GM12878 (cell line): ENCODE measurements around the gene DOCK7. TPM values are rescaled to one million over a fixed set of nuclear protein-coding genes. Genes with fewer than 3 reads are reported as not detected.

ENCODE experiments used
- ATAC-seq: fragments of 200-7000 bp; cut with Tn5 transposase; 3 replicates; pipeline ENCODE4 v1.9.1; 2020; ENCODE audit warnings: mild to moderate bottlenecking, moderate library complexity
- BruUV-seq: library from RNA; stranded (reverse); fragments of 400-500 nt; replicated peaks from 2 replicates; lab custom pipeline; 2021; lab: Mats Ljungman, UMichigan
- CTCF ChIA-PET: fragments of 300-600 bp; sonication (Branson Sonifier 250); formaldehyde crosslinking; extraction: SDS; loops from one replicate; lab custom pipeline; 2021; ENCODE audit warnings: inconsistent platforms; lab: Yijun Ruan, JAX
- POLR2A ChIA-PET: fragments of 350-600 bp; formaldehyde crosslinking; extraction: SDS; loops from one replicate; lab custom pipeline; 2021; ENCODE audit warnings: inconsistent platforms; lab: Charles Lee
- RAD21 ChIA-PET: fragments of 300-600 bp; sonication (Branson Sonifier 250); formaldehyde crosslinking; loops from one replicate; lab custom pipeline; 2023; ENCODE audit warnings: antibody characterized with exemption; ENCODE audit not compliant: unreplicated experiment; lab: Charles Lee
- SMC1A ChIA-PET: fragments of 300-600 bp; sonication (Branson Sonifier 250); formaldehyde crosslinking; loops from one replicate; lab custom pipeline; 2023; ENCODE audit not compliant: unreplicated experiment, uncharacterized antibody; lab: Charles Lee
- DNase-seq: peaks from one replicate; pipeline ENCODE4 v3.0.0-alpha.2; 2011; ENCODE audit warnings: low read depth, low spot score
- FAIRE-seq: peaks from 3 replicates; lab custom pipeline; 2011; peaks lifted over from hg19 to GRCh38; lab: Jason Lieb, UNC
- H2AFZ ChIP-seq: 2 replicates; pipeline ENCODE4 v1.6.0; 2011; ENCODE audit warnings: low read depth, low read length, control low read depth; ENCODE audit not compliant: control insufficient read depth
- H3K27ac ChIP-seq: 2 replicates; pipeline ENCODE4 v1.5.1; 2011; ENCODE audit warnings: control low read depth; ENCODE audit not compliant: control insufficient read depth, insufficient read depth
- H3K27me3 ChIP-seq, 2 experiments: replicated peaks in 1 of 2; 2 replicates each; pipeline versions ENCODE4 v1.6.0 to v1.6.1; 2011; ENCODE audit warnings: low read length in 1 of 2; ENCODE audit not compliant: control insufficient read depth in 2 of 2, insufficient read depth in 2 of 2
- H3K36me3 ChIP-seq, 2 experiments: 2 replicates each; pipeline ENCODE4 v1.5.1; 2011; ENCODE audit warnings: low read length in 1 of 2; ENCODE audit not compliant: control insufficient read depth in 2 of 2, insufficient read depth in 2 of 2
- H3K4me1 ChIP-seq: 2 replicates; pipeline ENCODE4 v1.6.1; 2011; ENCODE audit warnings: mild to moderate bottlenecking, low read length, moderate library complexity, mixed read lengths; ENCODE audit not compliant: control insufficient read depth, insufficient read depth
- H3K4me2 ChIP-seq: 2 replicates; pipeline ENCODE4 v1.6.0; 2011; ENCODE audit warnings: control low read depth; ENCODE audit not compliant: control insufficient read depth, insufficient read depth
- H3K4me3 ChIP-seq: fragments of 200-600 bp; sonication (generic); 2 replicates; pipeline ENCODE4 v1.5.1; 2016
- H3K79me2 ChIP-seq: 2 replicates; pipeline ENCODE4 v1.6.0; 2011; ENCODE audit warnings: low read length; ENCODE audit not compliant: control insufficient read depth, insufficient read depth
- H3K9ac ChIP-seq: 2 replicates; pipeline ENCODE4 v1.8.0; 2011; ENCODE audit warnings: low read length, control low read depth, mixed read lengths; ENCODE audit not compliant: control insufficient read depth, insufficient read depth
- H3K9me3 ChIP-seq: replicated peaks from 3 replicates; pipeline ENCODE4 v1.5.1; 2011; ENCODE audit warnings: mild to moderate bottlenecking, low read length; ENCODE audit not compliant: control insufficient read depth, insufficient read depth
- H4K20me1 ChIP-seq: 2 replicates; pipeline ENCODE4 v1.6.0; 2011; ENCODE audit not compliant: control insufficient read depth, insufficient read depth
- EGR1 ChIP-seq, 2 experiments: IDR thresholded peaks; 1 replicate in 1 of 2; 2 replicates in 1 of 2; pipeline ENCODE4 v1.6.1; 2011 to 2012; ENCODE audit warnings: low read depth in 2 of 2, low read length in 2 of 2, borderline replicate concordance in 1 of 2, mild to moderate bottlenecking in 1 of 2, moderate library complexity in 1 of 2
- FOXK2 ChIP-seq: fragments of 450-650 bp; IDR thresholded peaks from 2 replicates; pipeline ENCODE4 v1.6.1; 2017; ENCODE audit warnings: mild to moderate bottlenecking, moderate library complexity
- IKZF2 ChIP-seq, 2 experiments: fragments of 450-650 bp; IDR thresholded peaks; 2 replicates each; pipeline ENCODE4 v1.6.1; 2017; ENCODE audit warnings: mild to moderate bottlenecking in 2 of 2, moderate library complexity in 2 of 2
- MEF2B ChIP-seq: fragments of 450-650 bp; IDR thresholded peaks from 2 replicates; pipeline ENCODE4 v1.6.1; 2018; ENCODE audit warnings: mild to moderate bottlenecking, moderate library complexity; ENCODE audit not compliant: partially characterized antibody, poor library complexity, severe bottlenecking
- MLLT1 ChIP-seq: fragments of 450-650 bp; IDR thresholded peaks from 2 replicates; pipeline ENCODE4 v1.6.1; 2016; ENCODE audit warnings: mild to moderate bottlenecking
- NBN ChIP-seq: fragments of 450-650 bp; IDR thresholded peaks from 2 replicates; pipeline ENCODE4 v1.6.1; 2016
- PAX5 ChIP-seq: IDR thresholded peaks from 2 replicates; pipeline ENCODE4 v1.6.1; 2011; ENCODE audit warnings: low read depth, low read length, borderline replicate concordance
- PKNOX1 ChIP-seq: fragments of 450-650 bp; IDR thresholded peaks from 2 replicates; pipeline ENCODE4 v1.6.1; 2016; ENCODE audit warnings: mild to moderate bottlenecking
- RELB ChIP-seq: fragments of 450-650 bp; IDR thresholded peaks from 2 replicates; pipeline ENCODE4 v1.6.1; 2017; ENCODE audit warnings: low read depth, mild to moderate bottlenecking, moderate library complexity
- SMAD1 ChIP-seq: fragments of 450-650 bp; IDR thresholded peaks from 2 replicates; pipeline ENCODE4 v1.6.1; 2018; ENCODE audit warnings: mild to moderate bottlenecking, low read depth; ENCODE audit not compliant: partially characterized antibody
- SPI1 ChIP-seq: IDR thresholded peaks from 2 replicates; pipeline ENCODE4 v1.6.1; 2011; ENCODE audit warnings: low read depth, mild to moderate bottlenecking, low read length, moderate library complexity, borderline replicate concordance; ENCODE audit not compliant: insufficient read depth
- TCF12 ChIP-seq: IDR thresholded peaks from 2 replicates; pipeline ENCODE4 v1.6.1; 2011; ENCODE audit warnings: low read depth, mild to moderate bottlenecking, low read length
- TCF3 ChIP-seq: IDR thresholded peaks from 2 replicates; pipeline ENCODE4 v1.6.1; 2012; ENCODE audit warnings: low read depth, mild to moderate bottlenecking, low read length, borderline replicate concordance; ENCODE audit not compliant: insufficient read depth
- USF1 ChIP-seq: IDR thresholded peaks from 2 replicates; pipeline ENCODE4 v1.6.1; 2011; ENCODE audit warnings: borderline replicate concordance, low read depth, mild to moderate bottlenecking, moderate library complexity, mixed read lengths, low read length; ENCODE audit not compliant: insufficient read depth; ENCODE audit errors: extremely low read length
- ZBED1 ChIP-seq: IDR thresholded peaks from 2 replicates; pipeline ENCODE4 v1.6.1; 2016; ENCODE audit warnings: borderline replicate concordance
- WGBS: methylation state at CpG from one replicate; pipeline ENCODE4 v1.1.6; 2016; ENCODE audit warnings: low lambda C conversion rate; ENCODE audit not compliant: insufficient replicate concordance, insufficient coverage; ENCODE audit errors: missing lambda C conversion rate; 5-methylcytosine and 5-hydroxymethylcytosine counted together
- in situ Hi-C: fragments of 300-500 bp; cut with MboI; formaldehyde crosslinking; loops from 9 replicates; pipeline ENCODE4 v1.14.3; 2018; ENCODE audit warnings: mixed read lengths
- intact Hi-C: fragments of 100-400 bp; cut with micrococcal nuclease; formaldehyde crosslinking; loops from one replicate; pipeline ENCODE4 v1.14.2; 2022; ENCODE audit not compliant: unreplicated experiment
- polyA plus RNA-seq, 11 experiments: library from polyadenylated mRNA; depleted of rRNA in 4 of 11; unstranded in 6 of 11; stranded (reverse) in 5 of 11; fragments of >200 nt; fragmentation: Nextera tagmentation in 4 of 11; fragmentation: Illumina TruSeq in 1 of 11; extraction: Ambion mirVana in 4 of 11; extraction: Trizol in 1 of 11; gene quantifications; 1 replicate in 1 of 11; 2 replicates in 10 of 11; pipeline versions ENCODE4 v1.2.1 to v1.2.3, GENCODE V29; 2011 to 2016; ENCODE audit warnings: inconsistent platforms in 2 of 11, missing spikeins in 2 of 11, low read depth in 1 of 11
- total RNA-seq, 4 experiments: library from RNA; depleted of rRNA in 3 of 4; stranded (reverse); fragments of >200 nt in 3 of 4; fragmentation: Illumina TruSeq in 1 of 4; extraction: Trizol in 1 of 4; gene quantifications; 2 replicates each; pipeline versions ENCODE4 v1.2.1 to v1.2.3, GENCODE V29; 2013 to 2021

DOCK7 gene
- total and polyA plus RNA-seq, 10 of the 15 experiments (the other 5 are each of a cell fraction or from before 2014, with no cell fraction given): 4.8 to 34.6 (median 26.9) TPM

GRCh38 chr1:62687421-62687902, 724 bp downstream of the DOCK7 start:
- BruUV-seq: no TSS peak
- DNase-seq: no peak
- ChIA-PET POLR2A (no interaction called here), RAD21 (interaction anchor here (1.6 kb wide), 1 partner anchor 62 kb away, joined by 6 read pairs; no protein-coding TSS in a partner anchor), CTCF (interaction anchor here (2.7 kb wide), 1 partner anchor 59 kb away, joined by 16 read pairs; no protein-coding TSS in a partner anchor), SMC1A (interaction anchor here (1.2 to 1.5 kb wide), 2 partner anchors 36 to 62 kb away, joined by 4 to 6 read pairs; no protein-coding TSS in a partner anchor)
- 4% methylated on average over 29 of the region's 33 CpGs for WGBS
- in situ Hi-C loops: no loop called here
- Histone ChIP-seq H3K4me3 (peak overlapping the region; percentile 87), H3K27ac (peak overlapping the region; percentile 83), H2AFZ (peak overlapping the region; percentile 49), H3K4me2 (peak overlapping the region; percentile 40), H3K9ac (peak overlapping the region; percentile 88), H3K27me3 (no peaks in the 10 kb centered on the region), H4K20me1 (no peaks in the 10 kb centered on the region), H3K79me2 (peaks cover 21% of the 10 kb centered on the region), H3K4me1 (peaks cover 4% of the 10 kb centered on the region; the same call in 1 of the 2 replicates), H3K9me3 (no peaks in the 10 kb centered on the region), H3K36me3 (no peaks in the 10 kb centered on the region)
- FAIRE-seq: no peak
- peak; percentile 63 for ATAC-seq
- intact Hi-C loops: no loop called here
- TF ChIP-seq PAX5: peak; percentile 27; the same call in 1 of the 2 replicates
- peak in 1 of 2 experiments; percentile 32; a peak in 1 of 3 replicates for TF ChIP-seq EGR1 (IDR thresholded peaks at IDR 0.05; ENCODE audit: borderline replicate concordance in 1 of 2, low read depth in 2 of 2, low read length in 2 of 2)
- no peak for TF ChIP-seq SMAD1
- no peak for TF ChIP-seq USF1
- peak; percentile 30; the same call in 1 of the 2 replicates for TF ChIP-seq PKNOX1
- no peak for TF ChIP-seq FOXK2
- no peak for TF ChIP-seq MLLT1
- no peak for TF ChIP-seq SPI1
- TF ChIP-seq RELB: 0 out of 2 replicates have a peak, but pooled peaks have one; percentile 26
- TF ChIP-seq IKZF2 (IDR thresholded peaks at IDR 0.05): 0 out of 4 replicates have a peak, but pooled peaks of 1 of the 2 experiments have one; percentile 13
- TF ChIP-seq TCF3: no peak
- TF ChIP-seq NBN: 0 out of 2 replicates have a peak, but pooled peaks have one; percentile 36
- no peak for TF ChIP-seq MEF2B
- no peak for TF ChIP-seq ZBED1
- no peak for TF ChIP-seq TCF12
